HUDEP-2 (cell line): Measurements from ENCODE around the gene PARD3B.

ENCODE experiments used
- DNase-seq, 76 experiments: peaks; one replicate each; lab custom pipeline; 2025; ENCODE audit not compliant: unreplicated experiment in 76 of 76; lab: John Stamatoyannopoulos, UW

The PARD3B gene

DNA sequence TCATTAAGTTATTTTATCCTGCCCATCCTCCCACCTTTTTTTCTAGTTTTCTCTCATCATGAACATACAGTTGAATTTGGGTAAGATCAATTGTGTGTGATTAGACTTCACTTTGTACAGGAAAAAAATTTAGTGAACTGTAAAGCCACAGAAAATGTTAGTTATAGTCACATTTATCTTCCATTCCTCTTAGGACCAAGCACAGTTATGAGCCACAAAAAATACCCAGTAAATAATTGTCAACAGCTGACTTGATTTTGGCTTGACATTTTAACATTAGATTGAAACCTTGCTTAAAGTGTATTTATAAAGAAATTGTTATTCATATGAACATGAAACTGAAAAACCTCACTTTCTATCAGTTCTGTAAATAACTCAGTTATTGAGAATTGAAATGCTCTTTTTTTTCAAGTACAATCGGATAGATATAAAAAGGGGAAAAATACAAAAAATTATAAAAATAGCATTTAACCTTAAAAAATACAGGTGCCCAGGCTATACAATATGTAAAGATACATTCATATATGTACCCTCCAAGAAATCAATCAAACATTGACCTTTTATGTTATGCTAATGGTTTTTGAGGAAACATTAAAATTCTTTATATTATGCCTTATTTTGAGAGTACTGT is 747.5 kb downstream of the PARD3B start:
- DNase-seq = no peak

DNA sequence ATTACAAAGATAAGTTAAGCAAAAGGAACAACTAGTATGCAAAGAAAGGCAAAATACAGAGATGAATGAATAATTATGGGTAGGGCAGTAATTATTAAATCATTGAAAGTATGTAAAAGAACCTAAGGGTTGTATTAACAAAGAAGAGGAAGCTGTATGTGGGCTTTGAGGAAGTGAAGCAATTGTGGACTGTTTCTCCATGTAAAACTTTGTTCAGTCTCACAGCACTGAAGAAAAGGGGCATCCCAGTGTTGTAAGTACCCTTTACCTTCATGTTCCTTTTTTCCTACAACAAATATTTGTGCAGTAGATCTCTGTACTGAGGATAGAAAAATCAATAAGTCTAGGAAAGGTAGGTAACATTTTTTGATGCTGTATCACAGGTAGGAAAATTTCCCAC is 748.3 kb downstream of the PARD3B start:
- no peak for DNase-seq

DNA sequence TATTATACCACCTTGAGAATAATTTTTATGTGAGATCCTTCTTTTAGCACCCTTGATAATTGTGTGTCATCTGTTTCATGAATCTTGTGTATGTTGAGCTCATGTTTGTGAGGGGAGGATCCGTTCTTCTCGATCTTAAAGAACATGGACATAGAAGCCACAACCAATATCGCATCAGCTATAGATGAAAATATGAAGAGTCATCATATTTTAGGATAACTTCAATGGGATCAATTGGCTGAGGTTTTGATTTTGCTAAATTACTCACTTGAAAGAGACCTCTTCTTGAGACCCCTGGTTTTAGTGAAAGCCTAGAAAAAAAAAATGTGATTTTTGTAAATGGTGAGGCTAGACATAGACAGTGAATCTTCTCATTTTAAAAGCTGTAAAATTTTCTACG is 751.7 kb downstream of the PARD3B start:
- DNase-seq = no peak

DNA sequence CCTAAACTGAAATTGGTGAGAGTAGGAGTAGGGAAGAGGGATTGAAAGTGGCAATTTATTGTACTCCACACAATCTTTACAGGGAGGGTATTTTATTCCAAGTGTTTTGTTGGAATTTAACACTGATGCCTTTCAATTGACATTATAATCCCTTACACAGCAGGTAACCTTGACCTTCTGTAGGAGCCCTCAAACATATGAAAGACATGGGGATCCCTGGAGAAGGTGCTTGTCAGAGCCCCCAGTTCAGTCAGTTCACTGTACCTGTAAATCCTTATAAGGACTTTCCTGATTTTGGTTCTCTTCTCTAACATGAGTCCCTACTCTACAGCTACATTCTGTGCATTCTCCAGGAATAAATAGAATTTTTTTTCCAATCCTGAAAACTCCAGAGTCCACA is 752.1 kb downstream of the PARD3B start:
- DNase-seq = no peak

DNA sequence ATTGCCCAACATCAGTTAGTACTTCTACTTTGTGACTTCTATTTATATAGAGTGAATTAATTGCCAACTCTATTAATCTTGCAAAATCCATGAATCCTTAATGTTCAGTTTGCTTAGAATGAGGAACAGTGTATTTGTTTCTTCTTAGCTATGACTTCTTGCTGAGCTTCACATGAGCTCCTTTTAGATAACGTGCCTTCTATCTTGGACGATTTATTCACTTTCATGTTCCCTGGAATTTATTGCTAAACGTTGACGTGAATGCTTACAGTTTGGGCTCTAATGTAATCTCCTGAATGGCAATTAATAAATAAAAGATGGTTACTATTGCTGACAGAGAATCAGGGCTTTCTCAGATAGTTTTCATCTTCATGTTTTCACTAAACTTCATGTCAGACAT is 752.6 kb downstream of the PARD3B start:
- DNase-seq = no peak

DNA sequence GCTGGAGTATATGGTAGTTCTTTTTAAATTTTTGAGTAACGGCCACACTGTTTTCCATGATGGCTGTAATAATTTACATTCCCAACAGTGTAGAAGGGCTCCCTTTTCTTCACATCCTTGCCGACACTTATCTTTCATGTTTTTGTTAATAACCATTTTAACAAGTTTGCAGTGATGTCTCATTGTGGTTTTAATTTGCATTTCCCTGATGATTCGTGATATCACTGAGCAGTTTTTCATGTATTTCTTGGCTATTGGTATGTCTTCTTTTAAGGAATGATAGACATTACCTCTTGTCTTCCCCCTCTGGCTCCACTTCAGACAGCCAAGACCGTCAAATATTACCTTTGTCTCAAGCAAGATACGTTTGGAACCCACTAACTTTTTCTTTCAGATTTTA is 765.9 kb downstream of the PARD3B start:
- no peak for DNase-seq

DNA sequence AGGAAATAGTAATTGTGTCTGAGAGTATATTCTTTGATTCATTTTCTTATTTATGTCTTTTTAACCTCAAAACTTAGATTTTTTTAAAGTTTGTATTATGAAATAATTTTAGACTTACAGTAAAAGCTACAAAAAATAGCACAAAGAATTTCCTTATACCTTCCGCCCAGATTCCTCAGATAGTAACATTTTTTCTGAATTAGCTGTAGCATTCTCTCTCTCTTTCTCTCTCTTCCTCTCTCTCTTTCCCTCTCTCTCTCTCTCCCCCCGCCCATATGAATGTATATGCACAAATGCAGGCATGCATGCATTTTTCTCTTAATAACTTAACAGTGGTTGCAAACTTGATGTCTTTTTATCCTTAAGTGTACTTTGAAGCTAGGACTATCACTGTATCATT is 776.0 kb downstream of the PARD3B start:
- no peak for DNase-seq

DNA sequence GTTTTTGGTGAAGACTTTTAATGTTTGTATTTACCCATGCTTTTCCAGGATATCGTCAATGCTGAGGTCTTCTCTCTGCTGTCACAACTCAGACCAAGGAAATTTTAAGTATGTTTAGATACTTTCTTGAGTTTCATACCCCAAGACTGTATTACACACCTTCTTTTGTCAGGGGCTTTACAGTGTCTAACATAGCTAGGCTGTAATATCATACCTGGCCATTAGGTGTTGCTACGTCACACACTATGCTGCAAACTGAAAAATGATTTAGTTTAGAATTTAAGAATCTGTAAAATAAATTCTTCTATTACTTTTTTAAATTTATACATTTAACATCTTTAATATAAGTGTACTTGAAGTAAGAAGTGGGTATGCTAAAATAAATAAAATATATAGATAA is 778.7 kb downstream of the PARD3B start:
- DNase-seq = no peak

DNA sequence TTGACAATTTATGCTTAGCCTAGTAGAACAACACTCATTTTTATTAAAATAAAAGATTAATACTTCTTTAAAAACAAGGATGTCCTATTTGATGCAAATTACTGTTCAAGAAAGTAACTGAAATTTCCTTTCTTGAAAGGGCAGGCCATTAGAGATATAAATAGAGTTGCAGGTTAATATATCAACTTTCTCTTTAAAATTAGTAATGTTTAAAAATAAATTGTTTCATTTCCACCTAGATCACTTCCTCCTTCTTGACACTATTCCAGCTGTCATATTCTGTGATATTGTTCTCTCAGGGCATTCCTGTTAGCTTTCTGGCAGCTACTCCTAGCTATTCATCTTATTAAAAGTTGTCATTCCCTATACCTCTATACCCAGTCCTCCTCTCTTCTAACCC is 779.1 kb downstream of the PARD3B start:
- no peak for DNase-seq

DNA sequence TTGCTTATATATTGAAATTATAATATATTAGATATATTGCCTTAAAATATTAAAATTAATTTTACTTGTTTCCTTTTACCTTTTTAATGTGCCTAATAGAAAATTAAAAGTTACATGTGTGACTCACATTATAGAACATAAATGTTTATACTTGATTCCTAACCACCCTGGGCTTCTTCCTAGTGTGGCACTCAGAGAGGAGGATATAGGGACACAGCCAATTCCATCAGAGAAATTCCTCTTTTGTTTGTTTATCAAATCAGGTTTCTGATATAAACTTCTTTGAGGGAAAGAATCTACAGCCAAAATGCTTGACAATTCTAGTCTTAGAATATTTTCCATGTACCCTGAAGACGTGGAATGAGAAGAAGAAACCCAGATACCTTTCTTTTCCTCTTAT is 788.1 kb downstream of the PARD3B start:
- DNase-seq = no peak

DNA sequence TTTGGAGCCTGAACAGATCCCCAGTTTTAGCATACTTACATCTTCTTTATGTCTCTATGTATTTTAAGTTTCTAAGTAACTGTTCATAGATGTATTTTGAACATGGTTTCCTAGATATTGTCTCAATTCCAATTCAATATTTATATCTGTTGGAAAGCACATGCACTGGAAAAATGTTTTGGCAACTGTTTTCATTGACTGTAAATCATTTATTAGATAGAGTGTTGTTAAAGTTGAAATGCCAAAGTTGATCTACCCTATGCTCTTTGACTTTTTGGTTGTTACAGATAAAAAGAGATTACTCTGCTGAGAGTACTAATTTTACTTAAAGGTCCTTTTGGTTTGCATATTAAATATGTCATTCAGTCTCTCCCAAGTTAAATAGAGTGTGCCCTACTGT is 792.0 kb downstream of the PARD3B start:
- DNase-seq = no peak

DNA sequence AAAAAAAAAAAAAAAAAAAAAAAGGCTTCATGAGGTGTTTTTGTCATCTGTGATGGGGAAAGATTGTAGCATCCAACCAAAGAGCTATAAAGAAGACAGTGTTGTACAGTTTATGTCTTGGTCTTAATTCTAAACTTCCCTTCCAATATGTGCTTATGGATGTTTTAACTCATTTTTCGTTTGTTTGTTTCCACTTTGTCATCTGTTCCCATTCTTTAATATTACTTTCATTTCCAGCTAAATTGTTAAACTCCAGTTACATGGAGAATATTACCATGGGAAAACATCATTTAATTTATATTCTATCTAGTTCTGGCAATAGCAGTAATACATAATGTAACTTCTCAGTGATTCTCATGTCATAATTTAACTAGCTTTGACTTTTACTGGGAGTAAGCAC is 792.9 kb downstream of the PARD3B start:
- no peak for DNase-seq

DNA sequence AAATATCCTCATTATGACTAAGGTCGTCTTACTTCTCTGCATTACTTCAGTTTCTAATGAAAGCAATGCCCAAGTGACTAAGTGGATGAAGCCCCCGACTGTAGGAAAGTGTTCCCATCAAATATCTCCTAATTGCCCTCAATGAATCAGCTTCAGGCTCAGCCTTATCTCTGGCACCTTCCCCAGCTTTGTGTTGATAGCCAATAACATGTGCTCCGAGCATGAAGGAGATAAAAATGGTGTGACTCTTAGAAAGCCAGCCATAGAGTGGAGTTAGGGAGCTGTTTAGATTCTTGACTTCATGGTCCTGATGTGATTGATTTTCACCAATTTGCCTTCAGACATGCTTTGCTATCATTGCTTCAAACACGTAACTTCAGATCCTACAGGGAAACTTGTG is 797.8 kb downstream of the PARD3B start:
- DNase-seq = peak in 4 of 76 experiments; percentile 0 to 2 (median 1)

DNA sequence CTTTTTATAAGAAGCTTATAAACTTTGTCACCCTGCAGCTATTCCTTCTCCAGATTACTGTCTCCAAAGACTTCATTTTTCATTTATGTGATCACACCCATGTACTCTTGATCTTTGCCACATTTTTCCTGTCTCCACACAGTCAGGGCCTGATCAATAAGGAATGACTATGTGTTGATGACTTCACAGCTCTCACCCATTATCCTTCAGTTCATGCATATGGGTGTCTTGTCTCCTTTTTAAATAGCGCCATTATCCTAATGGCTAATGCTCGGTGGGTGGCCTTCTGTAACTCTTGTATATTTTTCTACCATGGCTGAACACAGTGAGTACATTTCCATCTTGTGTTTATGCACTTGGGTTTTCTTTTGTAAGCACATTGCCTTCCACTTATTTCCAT is 801.4 kb downstream of the PARD3B start:
- DNase-seq = no peak

DNA sequence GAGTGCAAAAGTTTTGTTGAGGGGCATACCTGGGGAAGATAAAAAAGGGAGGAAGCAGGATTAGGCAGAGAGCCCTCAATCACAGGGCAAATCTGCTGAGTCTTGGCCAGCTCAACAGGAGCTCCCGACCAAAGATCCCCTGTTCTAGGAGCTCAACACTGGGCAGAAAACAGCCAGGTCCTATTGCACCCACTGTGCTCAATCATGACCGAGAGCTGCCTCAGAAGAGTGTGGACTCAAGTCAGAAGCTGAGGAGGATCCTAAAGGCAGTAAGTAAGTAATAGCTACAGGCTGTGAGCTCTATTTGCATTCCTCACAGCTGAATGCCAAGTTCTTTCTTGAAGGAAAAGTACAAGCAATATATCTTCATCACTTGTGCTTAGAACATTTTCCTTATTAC is 802.6 kb downstream of the PARD3B start:
- no peak for DNase-seq

DNA sequence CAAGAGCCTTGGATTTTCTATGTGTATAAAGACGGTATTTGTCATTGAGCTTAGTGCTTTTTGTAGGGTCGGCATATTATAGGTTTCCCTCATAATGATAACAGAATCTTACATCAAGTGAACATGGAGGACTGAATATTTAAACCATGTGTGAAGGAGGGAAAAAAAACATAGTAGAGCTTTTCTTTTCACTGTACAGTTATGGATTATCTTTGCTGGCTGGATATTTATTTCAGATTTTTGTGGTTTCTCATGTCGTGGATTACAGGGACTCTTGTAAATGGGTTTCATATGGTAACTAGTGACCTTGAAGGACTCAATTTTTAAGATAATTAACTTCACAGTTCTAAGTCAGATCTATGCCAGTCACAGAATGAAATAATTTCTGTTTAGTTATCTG is 806.8 kb downstream of the PARD3B start:
- DNase-seq = no peak

DNA sequence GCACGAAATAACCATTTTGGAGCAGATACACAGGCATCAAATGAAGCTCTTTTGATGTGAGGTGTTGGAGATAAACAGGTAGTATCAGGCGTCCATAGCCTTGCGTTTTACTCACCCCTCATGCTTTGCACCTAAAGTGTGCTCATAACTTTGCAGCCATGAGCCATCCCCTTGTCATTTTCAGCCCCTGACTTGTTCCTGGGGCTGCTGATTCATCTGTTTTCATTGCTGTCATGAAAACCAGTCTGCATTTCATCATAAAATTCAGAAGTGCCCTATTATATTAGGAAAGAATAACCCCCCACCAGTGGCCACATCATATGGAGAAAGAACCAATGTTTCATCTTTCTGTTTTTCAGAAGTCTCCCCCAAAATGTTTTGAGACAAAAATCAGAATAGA is 807.3 kb downstream of the PARD3B start:
- DNase-seq = no peak

DNA sequence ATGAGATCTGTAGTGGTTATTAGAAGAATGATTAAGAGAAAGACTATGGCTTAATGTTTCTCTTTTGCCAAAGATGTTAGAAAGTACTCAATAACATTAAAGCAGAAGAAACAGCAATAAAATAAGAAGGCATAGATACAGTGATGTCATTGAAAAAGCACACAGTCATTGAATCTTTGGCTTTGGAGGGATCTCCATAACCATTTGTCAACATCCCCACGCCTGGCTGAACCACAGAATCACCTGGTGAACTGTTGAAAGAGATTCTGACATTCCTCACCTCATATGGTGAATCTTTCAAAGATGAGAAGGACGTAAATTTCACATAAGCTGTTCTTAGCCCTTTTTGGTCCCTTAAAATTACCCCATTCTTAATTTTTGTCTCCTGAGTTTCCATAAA is 812.5 kb downstream of the PARD3B start:
- no peak for DNase-seq

DNA sequence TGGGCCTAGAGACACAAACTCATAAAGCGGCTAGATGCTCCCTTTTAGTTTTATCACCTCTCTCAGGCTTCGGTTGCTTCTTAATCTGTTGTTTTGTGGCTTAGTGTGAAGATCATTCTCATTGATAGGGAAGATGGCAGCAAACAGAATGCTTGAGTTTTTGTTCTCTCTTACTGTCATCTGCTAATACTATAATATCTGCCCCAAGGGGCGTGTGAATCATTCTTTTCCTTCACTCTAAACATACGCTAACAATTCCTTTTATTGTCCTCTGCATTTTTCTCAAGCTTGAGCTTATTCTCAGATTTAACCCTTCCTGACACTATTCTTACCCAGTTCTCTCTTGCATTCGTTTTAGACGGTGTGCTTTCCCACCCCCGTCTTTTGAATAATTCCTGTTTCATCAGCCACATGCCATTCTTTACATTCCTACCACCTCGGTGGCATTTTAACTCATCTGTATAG is 813.1 kb downstream of the PARD3B start:
- peak in 2 of 76 experiments; percentile 0 to 15 for DNase-seq

DNA sequence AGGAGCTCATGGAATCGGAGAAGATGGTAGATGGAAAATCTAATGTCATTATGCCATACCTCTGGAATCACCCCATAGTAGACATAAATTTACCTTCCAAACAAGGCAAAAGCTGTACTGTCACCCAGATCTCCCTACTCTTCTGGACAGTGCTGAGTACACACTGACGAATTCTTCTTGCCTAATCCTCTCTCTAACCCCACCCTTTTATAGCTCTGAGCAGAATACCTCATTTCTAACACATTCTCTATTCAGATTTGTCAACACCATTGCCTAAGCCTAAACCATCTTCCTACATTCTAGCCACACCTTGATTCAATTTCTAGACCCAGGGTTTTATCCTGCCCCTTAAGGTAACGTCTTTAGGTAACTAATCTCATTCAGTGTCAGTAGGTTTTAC is 816.0 kb downstream of the PARD3B start:
- DNase-seq = no peak

DNA sequence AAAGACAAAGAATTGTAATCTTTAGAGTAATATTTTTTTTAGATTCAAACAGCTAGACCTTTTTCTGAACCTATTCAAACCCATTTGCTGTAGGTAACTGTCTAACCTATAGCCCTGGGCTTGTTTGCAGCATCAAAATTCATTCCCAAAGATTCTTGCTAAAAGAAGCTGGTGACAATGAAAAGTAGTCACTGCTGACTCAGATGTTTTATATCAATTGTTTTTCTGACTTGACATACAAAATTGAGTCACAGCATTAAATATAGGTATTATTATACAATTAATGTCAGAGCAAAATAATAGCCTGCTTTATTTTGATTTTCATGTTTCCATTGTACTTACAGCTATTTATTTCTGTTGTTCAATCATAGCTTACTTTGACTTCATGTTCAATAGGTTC is 816.7 kb downstream of the PARD3B start:
- no peak for DNase-seq

DNA sequence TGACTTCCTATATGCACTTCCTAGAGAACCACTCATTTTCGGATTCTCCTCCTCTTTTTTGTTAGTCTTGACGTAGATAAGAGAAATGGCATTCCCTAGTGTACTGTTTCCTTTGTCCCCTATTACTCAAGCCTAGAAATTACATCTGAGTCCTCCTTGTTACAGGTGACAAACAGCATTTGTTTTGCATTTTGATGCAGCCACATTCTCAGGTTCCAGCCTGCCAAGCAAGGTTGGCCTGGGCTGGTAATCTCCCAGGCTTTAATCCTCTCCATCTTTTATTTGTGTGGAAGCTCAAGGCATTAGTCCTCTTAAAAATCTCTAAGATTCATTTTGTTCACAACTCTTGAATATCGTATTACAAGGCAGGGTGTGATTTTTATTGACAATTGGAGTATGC is 819.0 kb downstream of the PARD3B start:
- no peak for DNase-seq

DNA sequence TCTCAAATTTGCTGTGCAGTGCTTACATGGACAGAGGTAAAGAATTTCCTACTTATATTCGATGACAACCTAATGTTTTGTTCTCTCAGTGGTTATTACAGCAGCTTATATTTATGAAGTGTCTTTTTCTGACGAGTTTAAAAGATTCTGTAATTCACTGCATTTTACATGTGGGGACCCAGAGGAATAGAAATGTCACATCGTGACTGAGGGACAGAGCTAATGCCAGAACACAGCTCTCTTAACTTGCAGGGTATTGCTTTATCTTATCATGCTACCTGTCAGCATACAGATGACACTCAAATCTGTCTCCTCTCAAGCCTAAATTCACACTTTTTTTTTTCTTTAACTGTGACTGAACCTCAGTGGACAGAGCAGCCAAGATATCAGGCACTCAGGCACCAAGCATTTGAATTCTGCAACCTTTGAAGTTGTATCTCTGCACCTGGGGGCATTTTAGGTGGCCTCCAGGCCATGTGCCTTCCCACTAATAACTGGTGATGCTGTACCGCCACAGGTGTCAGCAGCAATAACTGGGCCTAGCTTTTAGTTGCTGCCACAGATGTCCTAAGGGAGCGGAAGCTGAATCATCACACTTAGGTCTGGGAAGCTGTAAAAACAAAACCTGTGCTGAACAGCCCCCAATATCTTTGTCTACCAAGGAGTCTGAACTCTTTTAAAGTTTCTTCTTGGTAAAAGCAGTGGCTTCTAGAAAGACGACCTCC is 821.2 kb downstream of the PARD3B start:
- DNase-seq = no peak
